ENCODE data around the gene NUP85.
A peak's percentile ranks its signal among the peaks of the same experiment; 100 is the strongest.
"Not testable (repeated sequence)": the region's sequence is repeated elsewhere in the genome, so short reads cannot be mapped to it uniquely, and the experiment has no call there.

The NUP85 gene

GRCh38 chr17:75207050-75207407 lies 1.6 kb downstream of the NUP85 start:
- DNase-seq, result not testable (repeated sequence)

GRCh38 chr17:75207760-75208159 lies 2.3 kb downstream of the NUP85 start:
- no peak for DNase-seq

GRCh38 chr17:75208161-75208560 lies 2.7 kb downstream of the NUP85 start:
- DNase-seq, result no peak

GRCh38 chr17:75209061-75209460 lies 3.6 kb downstream of the NUP85 start:
- DNase-seq, result no peak

- no peak for DNase-seq
These were observed 12.7 kb downstream of the NUP85 start for GRCh38 chr17:75218131-75218530.

- DNase-seq, result no peak
These were observed 14.3 kb downstream of the NUP85 start for GRCh38 chr17:75219815-75220214.

- DNase-seq, result no peak
These were observed 19.5 kb downstream of the NUP85 start for GRCh38 chr17:75225016-75225415.

- no peak for DNase-seq
These were observed 22.2 kb downstream of the NUP85 start for GRCh38 chr17:75227729-75228128.

- DNase-seq, result no peak
These were observed 22.8 kb downstream of the NUP85 start for GRCh38 chr17:75228305-75228704.

GRCh38 chr17:75228847-75229246 lies 23.4 kb downstream of the NUP85 start:
- no peak for DNase-seq

- no peak for DNase-seq
These were observed 25.6 kb downstream of the NUP85 start for GRCh38 chr17:75231071-75231470.

- DNase-seq, result no peak
These were observed 26.4 kb downstream of the NUP85 start for GRCh38 chr17:75231741-75232464.

GRCh38 chr17:75232786-75233185 lies 27.3 kb downstream of the NUP85 start:
- no peak for DNase-seq

- DNase-seq, result no peak
These were observed 31.9 kb downstream of the NUP85 start for GRCh38 chr17:75237100-75238014.

- DNase-seq, result no peak
These were observed 32.6 kb downstream of the NUP85 start for GRCh38 chr17:75238020-75238580.

- DNase-seq, result peak; percentile 57
These were observed 33.3 kb downstream of the NUP85 start for GRCh38 chr17:75238684-75239191.

GRCh38 chr17:75239214-75239613 lies 33.7 kb downstream of the NUP85 start:
- DNase-seq, result no peak

- DNase-seq, result no peak
These were observed 34.4 kb downstream of the NUP85 start for GRCh38 chr17:75239778-75240393.

- DNase-seq, result peak; percentile 44
These were observed 35.1 kb downstream of the NUP85 start for GRCh38 chr17:75240394-75241142.

- peak; percentile 17 for DNase-seq
These were observed 35.6 kb downstream of the NUP85 start for GRCh38 chr17:75241143-75241430.

- DNase-seq, result no peak
These were observed 36.0 kb downstream of the NUP85 start for GRCh38 chr17:75241502-75241901.

- DNase-seq, result peak; percentile 25
These were observed 36.5 kb downstream of the NUP85 start for GRCh38 chr17:75241996-75242460.

All from fibroblast of skin of right biceps (primary cell).